OCI-LY1 (cell line): ENCODE data around the gene FBXO5.

Experiments used
- EZH2 ChIP-seq: fragments of 200-600 bp; sonication (generic), shearing (Covaris generic); IDR thresholded peaks from 2 replicates; pipeline ENCODE4 v1.8.0; 2017; ENCODE audit warnings: borderline replicate concordance, mixed run types, mild to moderate bottlenecking, antibody characterized with exemption, low read length, moderate library complexity, mixed read lengths
- TF ChIP-seq, protein P1 (sequence below): fragments of 200-600 bp; sonication (generic), shearing (Covaris generic); IDR thresholded peaks from 2 replicates; pipeline ENCODE4 v1.5.1; 2017; ENCODE audit warnings: mild to moderate bottlenecking, antibody characterized with exemption, low read length, moderate library complexity, mixed read lengths

DNA sequence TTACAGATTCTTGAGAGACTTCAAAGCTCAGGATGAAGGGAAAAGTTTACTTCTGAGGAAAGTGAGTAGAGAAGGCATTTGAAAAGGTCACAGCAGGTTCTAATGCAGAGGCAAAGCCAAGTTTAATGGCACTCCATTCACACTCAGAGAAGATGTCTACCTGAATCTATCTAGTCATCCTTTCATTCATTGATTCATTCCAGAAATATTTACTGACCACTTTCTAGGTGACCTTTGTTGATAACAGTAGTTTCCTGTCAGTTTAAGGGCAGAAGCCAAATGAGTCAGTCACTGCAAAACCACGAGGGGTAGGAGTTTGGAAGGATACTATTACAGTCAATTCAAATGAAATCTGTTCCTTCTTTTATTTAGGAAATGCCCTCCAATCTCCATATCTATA lies 30.8 kb downstream of the FBXO5 start:
- TF ChIP-seq, protein P1, sequence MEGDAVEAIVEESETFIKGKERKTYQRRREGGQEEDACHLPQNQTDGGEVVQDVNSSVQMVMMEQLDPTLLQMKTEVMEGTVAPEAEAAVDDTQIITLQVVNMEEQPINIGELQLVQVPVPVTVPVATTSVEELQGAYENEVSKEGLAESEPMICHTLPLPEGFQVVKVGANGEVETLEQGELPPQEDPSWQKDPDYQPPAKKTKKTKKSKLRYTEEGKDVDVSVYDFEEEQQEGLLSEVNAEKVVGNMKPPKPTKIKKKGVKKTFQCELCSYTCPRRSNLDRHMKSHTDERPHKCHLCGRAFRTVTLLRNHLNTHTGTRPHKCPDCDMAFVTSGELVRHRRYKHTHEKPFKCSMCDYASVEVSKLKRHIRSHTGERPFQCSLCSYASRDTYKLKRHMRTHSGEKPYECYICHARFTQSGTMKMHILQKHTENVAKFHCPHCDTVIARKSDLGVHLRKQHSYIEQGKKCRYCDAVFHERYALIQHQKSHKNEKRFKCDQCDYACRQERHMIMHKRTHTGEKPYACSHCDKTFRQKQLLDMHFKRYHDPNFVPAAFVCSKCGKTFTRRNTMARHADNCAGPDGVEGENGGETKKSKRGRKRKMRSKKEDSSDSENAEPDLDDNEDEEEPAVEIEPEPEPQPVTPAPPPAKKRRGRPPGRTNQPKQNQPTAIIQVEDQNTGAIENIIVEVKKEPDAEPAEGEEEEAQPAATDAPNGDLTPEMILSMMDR = no peak
- no peak for TF ChIP-seq EZH2
